T-helper 1 cell (primary cell): ENCODE data around the gene PTPRD.
"Not testable (repeated sequence)": the region's sequence is repeated elsewhere in the genome, so short reads cannot be mapped to it uniquely, and the experiment has no call there.

ENCODE experiments used
- DNase-seq, 5 donors: peaks; one replicate each; pipeline ENCODE4 v3.0.0-alpha.2; 2012 to 2020

Gene PTPRD

GRCh38 chr9:10449201-10449617 is 163.6 kb downstream of the PTPRD start:
- DNase-seq, result peak in 1 of 5 donors; percentile 8

GRCh38 chr9:10447036-10447435 is 165.8 kb downstream of the PTPRD start:
- no peak for DNase-seq

- DNase-seq, result no peak
Observed at GRCh38 chr9:10443868-10444204, 169.0 kb downstream of the PTPRD start.

GRCh38 chr9:10443181-10443867 is 169.5 kb downstream of the PTPRD start:
- no peak for DNase-seq

GRCh38 chr9:10438955-10439354 is 173.8 kb downstream of the PTPRD start:
- DNase-seq, result no peak

GRCh38 chr9:10436756-10437155 is 176.0 kb downstream of the PTPRD start:
- no peak for DNase-seq

GRCh38 chr9:10434412-10434811 is 178.4 kb downstream of the PTPRD start:
- no peak for DNase-seq

GRCh38 chr9:10411272-10411671 is 201.5 kb downstream of the PTPRD start:
- no peak for DNase-seq

GRCh38 chr9:10403283-10403682 is 209.5 kb downstream of the PTPRD start:
- DNase-seq, result no peak

GRCh38 chr9:10396615-10397014 is 216.2 kb downstream of the PTPRD start:
- no peak for DNase-seq

GRCh38 chr9:10387282-10387681 is 225.5 kb downstream of the PTPRD start:
- DNase-seq, result no peak

GRCh38 chr9:10371824-10372223 is 241.0 kb downstream of the PTPRD start:
- no peak for DNase-seq

GRCh38 chr9:10366171-10366779 is 246.5 kb downstream of the PTPRD start:
- DNase-seq, result no peak

- no peak for DNase-seq
Observed at GRCh38 chr9:10354591-10354990, 258.2 kb downstream of the PTPRD start.

GRCh38 chr9:10345621-10346020 is 267.2 kb downstream of the PTPRD start:
- not testable (repeated sequence) for DNase-seq

GRCh38 chr9:10341057-10341456 is 271.7 kb downstream of the PTPRD start:
- DNase-seq, result no peak

GRCh38 chr9:10339152-10339551 is 273.6 kb downstream of the PTPRD start:
- no peak for DNase-seq

- DNase-seq, result no peak
Observed at GRCh38 chr9:10331157-10331556, 281.6 kb downstream of the PTPRD start.

GRCh38 chr9:10282084-10282483 is 330.7 kb downstream of the PTPRD start:
- DNase-seq, result no peak

GRCh38 chr9:10274988-10275387 is 337.8 kb downstream of the PTPRD start:
- DNase-seq, result no peak

GRCh38 chr9:10274175-10274574 is 338.6 kb downstream of the PTPRD start:
- no peak for DNase-seq

- no peak for DNase-seq
Observed at GRCh38 chr9:10272830-10273229, 340.0 kb downstream of the PTPRD start.

- no peak for DNase-seq
Observed at GRCh38 chr9:10268531-10269485, 344.0 kb downstream of the PTPRD start.
